EH (cell line): ENCODE results near the gene ANO2.
"Not testable (repeated sequence)": the region's sequence is repeated elsewhere in the genome, so short reads cannot be mapped to it uniquely, and the experiment has no call there.

ENCODE experiments used
- DNase-seq: peaks from one replicate; pipeline ENCODE4 v3.0.0-alpha.2; 2015; ENCODE audit warnings: low read depth

ANO2 gene

DNA sequence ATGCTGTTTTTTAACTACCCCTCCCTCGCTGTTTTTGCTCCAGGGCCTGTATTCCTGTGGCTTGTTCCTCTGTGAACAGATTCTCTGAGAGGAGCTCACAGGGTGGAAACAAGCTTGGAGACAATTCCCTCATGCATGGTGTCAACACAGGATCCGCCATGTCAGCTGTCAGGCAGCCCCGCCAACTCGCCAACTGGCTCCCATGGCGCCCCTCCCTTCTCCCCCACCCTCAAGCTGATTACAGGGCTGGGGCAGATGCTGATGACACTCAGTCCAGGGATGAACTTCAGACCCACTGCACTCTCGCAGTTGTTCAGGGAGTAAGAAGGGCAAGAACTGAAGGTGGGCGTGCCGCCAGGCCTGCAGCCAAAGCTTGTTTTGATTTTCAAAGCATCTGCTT is 283.2 kb downstream of the ANO2 start:
- DNase-seq, result no peak

DNA sequence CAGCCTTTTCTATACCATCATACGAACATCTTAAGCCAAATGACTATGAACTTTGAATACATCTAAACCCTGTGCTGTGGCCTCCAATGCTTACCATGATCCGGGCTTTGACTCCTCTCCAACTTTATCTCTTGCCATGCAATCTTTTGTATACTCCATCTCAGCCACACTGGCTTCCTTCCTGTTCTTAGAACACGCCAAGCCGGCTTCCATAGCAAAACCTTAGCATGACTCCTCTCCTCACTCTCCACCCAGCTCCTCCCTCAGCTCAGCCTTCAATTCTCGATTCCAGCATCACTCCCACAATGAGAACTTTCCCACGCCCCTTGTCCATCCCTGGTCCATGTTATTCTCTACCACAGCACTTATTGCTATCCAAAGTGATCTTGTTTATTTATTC is 284.8 kb downstream of the ANO2 start:
- DNase-seq, result peak; percentile 73

DNA sequence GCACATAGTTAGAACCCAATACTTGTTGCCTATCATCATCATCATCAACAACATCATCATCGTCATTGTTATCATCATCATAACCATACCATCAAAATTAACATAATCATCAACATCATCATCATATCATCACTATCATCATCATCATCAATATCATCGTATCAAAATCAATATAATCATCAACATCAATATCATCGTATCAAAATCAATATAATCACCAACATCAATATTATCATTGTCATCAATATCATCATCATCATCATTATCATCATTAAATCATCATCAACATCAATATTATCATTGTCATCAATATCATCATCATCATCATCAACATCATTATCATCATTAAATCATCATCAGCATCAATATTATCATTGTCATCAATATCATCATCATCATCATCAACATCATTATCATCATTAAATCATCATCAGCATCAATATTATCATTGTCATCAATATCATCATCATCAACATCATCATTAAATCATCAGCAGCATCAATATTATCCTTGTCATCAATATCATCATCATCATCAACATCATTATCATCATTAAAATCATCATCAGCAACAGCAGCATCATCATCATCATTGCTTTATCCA is 286.6 kb downstream of the ANO2 start:
- not testable (repeated sequence) for DNase-seq

DNA sequence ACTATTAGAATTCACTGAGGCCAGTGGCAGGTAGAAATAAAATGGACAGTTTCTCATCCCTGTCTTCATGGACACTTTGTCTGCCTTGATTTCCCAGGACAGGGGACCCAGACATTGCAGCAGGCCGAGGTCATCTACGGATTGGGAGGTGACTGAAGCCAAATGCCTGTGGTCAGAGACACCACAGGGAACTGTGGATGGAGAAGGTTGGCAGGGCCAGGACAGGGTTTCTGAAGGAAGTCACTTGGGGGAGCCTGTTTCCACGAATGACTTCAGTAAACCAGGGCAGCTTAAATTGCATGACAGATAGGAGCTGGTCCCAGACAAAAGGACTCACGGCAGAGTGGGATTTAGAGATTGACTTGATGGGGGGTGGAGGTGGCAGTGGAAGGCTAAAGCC is 288.2 kb downstream of the ANO2 start:
- peak; percentile 48 for DNase-seq

DNA sequence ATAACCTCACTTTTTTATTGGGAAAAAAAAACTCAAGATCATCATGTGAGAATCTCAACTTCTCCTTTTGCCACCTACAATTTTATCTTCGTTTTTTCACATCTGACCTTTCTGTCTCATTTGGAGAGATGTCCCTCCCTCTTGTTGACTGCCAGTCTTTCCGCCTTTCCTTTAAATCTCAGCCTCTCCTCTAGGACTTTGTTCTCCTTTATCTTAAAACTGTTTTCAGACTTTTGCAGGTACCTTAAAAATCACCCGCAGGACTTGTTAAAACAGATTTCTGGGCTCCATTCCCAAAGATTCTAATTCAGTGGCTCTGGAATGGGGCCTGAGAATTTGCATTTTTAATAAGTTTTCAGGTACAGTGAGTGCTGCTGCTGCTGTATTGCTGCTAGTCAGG is 289.9 kb downstream of the ANO2 start:
- no peak for DNase-seq

DNA sequence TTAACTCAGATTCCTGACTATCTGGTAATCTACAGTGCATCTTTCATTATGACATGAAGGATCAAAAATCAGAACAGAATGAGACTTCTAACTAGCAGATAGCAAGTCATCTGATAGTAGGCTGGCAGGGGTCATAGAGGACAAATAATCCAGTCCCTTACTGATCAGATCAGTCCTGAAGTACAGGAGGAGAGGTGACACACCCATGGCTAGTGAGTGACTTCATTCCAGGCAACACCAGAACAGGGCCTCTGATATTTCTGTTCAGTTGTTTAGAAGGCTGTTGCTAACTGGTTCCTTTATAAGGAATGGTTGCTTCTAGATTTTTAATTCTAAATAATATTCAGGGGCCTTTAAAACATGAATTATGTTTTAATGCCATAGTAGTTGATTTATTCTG is 291.0 kb downstream of the ANO2 start:
- DNase-seq, result no peak

DNA sequence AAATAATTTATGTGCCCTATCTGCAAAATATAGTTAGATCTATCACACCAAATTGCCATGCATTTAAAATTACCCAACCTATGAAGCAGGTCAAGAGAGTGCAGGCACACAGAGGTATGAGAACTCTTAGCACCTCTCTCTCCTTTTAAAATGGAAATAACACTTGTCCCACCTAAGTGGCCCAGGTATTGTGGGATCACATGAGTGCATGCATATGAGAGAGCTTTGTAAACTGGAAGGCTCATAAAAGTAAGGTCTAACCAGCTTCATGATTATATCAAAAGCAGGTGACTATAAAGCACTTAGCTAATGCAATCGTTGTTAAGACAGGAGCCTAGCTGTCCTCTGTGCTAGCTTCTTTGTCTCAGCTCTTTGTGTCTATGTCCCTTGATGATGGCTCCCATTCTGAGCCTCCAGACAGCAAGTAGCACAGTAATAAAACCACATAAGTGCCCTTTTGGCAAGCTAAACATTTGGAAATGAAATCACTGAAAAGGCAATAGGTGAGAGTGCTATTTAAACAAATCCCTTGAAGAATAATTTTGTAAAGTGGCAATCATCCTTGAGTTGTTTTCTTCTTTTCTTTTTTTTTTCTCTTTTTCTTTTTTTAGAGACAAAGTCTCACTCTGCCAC is 294.1 kb downstream of the ANO2 start:
- DNase-seq, result no peak

DNA sequence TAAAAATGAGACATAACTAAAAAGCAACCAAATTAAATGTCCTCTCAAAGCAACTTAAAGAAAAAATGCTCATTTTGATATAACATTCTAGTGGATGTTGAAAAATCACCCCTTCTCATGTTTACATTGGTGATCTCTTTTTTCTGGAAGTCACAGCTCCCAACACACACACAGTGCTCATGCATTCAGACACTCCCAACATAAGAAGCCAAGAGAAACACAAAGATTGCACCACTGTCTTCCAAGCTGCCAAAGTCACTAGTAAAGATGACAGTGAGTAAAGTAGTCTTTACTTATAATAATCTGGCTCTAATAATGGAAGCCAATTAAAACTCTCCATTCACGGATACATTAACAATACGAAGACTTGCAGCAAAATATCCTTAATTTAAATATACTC is 294.8 kb downstream of the ANO2 start:
- DNase-seq, result peak; percentile 45

DNA sequence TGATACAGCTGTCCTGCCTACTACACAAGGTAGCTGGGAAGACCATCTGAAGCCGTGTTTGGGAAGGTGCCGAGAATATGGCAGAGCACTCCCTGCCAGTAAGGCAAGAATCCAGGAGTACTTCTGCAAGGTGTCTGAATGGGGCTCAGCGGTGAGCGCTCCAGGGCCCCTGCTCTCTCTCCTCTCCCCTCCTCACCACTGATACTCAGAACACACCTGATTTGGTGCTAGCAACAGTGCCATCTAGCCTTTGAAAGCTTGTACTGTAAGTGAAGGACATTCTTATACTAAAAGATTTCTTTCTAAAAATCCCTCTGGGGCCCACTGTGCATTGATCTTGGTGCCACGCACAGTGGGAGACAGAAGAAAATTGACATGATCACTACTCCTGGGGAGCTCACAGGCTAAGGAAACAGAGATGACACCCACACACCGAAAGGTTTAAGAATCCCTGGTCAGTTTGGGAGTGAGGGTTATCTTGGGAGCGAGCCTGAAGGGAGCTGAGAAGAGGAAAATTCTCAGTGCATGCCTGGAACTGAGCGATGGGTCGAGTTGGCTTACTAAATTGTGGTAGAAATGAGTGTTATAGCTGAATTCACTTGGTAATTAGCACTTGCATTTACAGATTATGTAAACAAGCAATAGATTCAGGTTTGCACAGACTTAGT is 296.2 kb downstream of the ANO2 start:
- peak; percentile 51 for DNase-seq

DNA sequence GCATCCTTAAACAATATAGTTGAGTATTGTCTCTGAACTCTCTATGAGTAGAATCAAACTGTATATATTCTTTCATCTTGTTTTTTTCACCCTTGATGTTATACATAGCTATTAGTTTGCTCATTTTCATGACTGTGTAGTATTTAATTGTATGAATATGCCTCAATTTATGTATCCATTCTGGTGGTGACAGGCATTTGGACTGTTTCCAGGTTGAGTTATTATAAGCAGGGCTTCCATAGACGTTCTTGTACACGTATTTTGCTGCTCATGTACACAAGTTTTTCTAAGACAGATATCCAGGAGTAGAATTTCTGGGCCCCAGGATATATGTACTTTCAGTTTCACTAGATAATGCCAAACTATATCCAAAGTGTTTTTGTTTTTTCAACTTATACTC is 301.8 kb downstream of the ANO2 start:
- no peak for DNase-seq

DNA sequence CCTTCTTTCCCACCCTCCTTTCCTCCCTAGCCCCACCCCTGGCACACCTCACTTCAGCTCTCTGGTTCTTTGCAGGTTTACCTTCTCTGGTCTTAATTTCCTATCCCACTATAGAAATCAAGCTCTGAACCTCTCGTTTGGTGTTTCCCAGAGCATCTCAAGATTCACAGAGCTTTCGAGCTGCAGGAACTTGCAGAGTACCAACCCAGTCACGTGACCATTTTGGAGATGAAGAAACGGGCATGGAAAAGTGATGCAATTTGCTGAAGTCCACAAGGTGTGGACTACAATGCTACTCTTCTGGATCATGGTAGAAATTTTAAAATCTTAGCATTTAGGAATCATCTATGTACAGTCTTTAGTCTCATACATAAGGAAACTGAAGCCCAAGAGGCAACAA is 307.4 kb downstream of the ANO2 start:
- DNase-seq, result no peak

DNA sequence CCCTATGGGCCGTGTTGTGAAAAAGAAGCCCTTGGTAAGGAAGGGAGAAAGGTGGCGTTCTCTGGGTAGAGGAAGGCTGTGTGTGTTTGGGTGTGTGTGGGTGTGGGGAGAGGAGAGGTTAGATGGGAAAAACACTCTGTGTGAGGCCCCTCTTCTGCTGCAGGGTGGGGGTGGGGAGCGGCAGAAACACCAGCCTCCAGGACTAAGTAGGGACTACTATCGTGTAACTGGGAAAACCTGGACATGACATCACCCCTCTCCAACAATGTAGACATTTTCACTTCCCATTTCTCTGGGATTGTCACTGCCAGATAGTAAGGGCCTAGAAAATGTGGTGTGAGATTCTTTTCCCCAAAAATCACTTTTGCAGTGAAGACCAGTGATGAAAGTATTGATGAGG is 308.2 kb downstream of the ANO2 start:
- no peak for DNase-seq

DNA sequence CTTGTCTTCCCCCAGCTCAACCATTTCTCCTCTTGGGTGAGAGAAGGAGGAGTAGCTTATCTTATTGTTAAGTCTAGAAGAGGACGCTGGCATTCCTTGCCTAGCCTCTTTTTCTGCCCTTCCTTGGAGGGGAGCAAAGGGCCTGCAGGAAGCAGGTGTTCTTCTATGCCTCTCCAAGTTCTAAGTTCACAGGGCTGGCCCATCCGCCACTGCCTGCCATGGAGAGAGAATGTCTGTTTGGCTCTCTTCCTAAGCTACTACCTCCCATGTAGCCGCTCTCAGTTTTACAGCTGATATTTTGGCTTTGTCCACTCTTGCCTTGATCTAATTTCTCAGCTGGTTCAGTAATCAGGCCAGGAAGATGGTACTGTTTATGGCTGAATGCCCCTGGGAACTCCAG is 312.0 kb downstream of the ANO2 start:
- DNase-seq, result no peak

DNA sequence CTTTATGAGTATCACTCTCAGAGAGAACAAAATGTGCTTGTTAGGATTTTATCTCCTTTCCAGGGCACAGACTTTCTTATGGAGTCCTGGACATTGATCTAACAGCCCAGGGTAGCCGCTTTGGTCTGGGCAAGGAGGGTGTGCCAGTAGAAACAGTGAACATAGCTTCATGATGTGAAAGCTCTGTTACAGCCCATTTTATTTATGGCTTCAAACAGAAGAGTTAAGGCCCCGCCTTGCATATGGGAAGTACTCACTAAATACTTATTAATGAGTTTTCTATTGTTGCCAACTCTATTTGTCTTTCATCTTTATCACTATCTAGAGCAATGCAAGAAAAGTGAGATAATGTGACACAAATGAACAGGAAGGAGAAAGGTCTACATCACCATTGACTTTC is 312.6 kb downstream of the ANO2 start:
- no peak for DNase-seq

DNA sequence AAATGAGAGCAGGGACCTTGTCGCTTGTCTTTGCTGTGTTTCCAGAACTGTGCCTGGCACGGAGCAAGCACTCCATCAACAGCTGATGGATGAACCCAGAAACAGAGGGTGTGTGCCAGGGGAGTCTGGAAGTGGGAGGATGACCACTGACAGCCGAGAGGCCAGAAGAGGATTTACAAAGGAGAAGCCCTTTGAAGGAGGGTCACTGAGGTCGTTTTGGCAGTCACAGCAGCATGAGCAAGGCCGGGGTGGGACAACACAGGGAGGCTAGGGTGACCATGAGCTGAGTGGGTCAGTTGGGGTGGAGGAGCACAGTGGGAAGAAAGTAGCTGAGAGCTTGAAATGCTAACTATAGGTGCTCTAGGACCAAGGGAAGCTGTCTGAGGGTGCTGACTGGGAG is 313.6 kb downstream of the ANO2 start:
- DNase-seq, result no peak

DNA sequence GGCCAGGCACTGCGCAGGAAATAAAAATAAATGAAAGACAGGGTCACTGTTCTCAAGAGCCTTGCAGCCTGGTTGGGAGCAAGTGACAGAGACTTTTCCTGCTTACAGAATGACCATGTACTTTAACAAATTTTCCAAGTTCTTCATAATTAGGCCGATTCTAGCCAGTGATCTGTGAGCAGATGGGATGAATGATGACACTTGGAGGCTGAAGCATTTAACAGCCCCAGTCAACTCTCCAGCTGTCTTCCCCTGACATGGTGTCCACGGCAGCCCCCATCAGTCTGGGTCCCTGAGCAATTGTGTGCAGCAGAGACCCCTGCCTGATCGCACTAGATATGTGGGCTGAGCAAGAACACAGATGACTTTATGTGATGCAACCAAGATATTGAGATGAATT is 314.3 kb downstream of the ANO2 start:
- DNase-seq, result no peak

DNA sequence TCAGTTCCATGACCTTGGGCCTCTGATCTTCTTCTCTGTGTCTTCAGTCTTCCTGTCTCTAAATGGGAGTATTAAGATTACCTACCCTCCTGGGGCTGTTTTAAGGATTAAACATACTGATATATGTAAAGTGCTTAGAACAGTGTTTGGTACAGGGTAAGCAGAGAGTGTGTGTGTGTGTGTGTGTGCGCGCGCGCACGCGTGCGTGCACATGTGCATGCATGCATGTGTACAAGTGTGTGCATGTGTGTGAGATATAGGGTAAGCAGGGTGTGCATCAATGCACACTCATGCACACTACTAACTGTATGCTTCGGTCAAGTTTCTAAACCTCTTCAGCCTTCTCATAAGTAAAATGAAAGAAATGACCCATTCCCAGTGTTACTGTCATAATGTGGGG is 316.6 kb downstream of the ANO2 start:
- DNase-seq, result no peak

DNA sequence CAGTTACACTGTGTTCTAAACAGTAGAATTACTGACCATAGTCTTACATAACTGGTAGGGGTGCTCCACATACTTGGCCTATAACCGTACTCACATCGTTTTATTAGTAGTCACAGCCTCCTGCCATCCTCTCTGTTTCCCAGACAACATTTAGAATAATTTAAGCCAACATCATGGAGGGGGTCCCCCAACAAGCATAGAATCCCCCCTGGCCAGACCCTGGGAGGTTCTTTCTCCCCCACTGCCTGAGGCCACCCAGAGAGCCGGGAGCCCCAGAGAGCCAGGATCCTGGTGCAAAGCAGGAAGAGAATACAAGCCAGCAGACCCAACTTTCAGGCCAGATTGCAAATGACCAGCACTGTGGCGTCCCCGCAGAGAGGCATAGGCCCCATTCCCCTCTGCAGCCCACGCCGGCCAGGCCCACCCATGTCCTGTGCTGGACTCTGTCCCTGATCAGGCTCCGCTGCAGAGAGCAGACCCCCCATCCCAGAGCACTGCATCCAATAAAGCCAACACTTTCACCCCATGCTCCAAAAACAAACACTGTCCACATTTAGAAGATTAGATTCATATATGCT is 317.9 kb downstream of the ANO2 start:
- DNase-seq, result peak; percentile 13

DNA sequence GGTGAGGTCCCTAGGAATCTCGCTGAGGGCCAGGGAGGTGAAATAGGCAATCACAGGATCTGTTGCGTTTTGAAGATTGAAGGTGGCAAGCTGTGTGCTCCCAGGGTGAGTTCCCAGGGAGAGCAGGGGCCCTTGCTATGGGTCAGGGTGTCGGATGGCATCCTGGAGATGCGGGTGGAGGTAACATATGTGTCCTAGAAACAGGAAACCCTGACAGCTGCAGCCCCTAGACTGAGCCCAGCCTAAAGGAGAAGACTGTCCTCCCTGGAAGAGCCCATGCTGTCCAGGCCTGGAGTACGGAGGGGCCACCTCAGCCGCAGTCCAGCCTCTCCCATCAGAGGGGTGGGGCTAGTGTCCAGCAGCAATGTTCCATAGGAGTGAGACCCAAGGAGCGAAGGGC is 318.9 kb downstream of the ANO2 start:
- no peak for DNase-seq

DNA sequence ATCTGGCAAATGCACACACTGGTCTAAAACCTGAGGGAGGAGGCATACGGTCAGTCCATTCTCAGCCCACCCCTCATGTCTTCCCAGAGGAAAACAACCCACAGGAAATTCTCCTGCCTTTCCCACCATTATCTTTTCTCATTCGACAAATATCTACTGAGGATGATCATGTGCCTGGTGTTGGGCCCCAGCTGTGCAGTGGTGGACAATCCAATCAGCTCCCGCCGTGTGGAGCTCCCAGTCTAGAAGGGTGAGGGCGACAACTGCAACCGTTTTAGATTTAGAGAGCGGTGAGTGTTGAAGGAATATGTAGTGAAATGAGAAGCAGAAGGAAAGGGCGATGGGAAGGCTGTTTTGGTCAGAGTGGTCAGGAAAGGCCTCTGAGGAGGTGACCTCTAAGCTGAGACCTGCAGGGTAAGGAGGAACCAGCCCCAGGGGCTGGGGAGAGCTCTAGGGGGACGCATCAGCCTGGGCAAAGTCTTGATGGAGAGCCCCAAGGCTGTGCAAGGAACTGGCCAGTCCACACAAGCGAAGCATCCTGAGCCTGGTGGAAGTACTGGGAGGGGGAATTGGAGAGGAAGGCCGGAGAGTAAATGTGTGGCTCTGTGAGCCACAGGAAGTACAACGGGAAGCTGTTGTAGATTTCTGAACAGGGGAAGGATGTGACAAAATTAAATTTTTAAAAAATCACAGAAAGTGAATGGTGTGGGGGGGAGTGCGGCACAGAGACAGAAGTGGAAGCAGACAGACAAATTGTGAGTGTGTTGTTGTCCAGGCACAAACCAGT is 320.4 kb downstream of the ANO2 start:
- DNase-seq, result no peak

DNA sequence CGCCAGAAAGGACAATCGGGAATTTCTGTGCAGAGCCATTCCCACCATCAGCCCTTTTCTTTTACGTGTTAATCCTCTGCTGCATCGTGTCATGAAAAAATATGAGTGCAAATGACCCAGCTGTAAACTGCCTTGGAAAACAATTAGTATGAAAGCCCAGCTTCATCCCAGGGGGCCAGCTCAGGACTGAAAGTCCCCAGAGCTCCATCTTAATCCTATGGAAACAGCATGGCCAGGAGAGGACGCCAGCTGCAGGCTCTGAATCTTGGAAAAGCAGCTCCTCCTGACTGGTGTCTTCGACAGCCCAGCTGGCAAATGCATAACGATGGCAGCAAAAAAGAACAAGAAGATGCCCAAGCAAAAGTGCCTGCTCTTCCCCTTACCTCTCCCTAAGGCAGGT is 321.6 kb downstream of the ANO2 start:
- DNase-seq, result no peak

DNA sequence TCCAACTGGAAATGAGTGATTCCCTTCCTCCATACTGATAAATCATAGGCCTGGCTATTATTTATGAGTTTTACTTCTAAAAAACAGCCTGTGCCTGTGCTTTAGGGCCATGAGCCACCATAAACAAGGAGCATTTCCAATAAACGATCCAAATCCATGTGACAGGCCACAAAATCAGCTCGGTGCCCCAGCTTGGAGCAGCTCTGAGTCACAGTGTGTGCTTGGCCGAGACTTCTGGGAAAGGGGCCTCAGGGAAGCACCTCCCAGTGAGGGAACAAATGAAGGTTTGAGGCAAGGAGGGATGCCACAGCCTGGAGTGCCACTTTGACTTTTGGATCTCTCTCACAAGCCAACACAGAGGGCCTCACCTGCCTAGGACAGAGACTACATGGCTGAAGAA is 322.8 kb downstream of the ANO2 start:
- DNase-seq, result peak; percentile 15

DNA sequence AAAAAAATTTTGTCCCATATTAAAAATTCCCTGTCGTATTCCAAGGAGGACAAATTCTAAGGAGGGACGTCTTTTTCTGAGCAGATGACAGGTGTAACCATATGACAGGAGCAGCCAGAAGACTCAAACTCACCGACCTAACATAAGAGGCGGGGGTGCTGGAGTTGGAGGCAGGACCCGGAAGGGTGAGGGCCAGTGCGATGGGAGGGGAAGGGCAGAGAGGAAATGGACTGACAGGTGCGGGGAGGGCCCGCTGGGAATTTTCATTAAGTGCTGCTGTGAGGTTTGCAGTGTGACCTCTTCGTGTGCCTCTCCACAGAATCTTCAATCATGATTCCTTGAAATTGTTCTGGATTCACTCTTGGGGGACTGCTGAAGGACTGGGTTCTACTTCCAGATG is 323.7 kb downstream of the ANO2 start:
- DNase-seq, result no peak
